Measurements from ENCODE around the gene DNAL4.

Gene DNAL4

DNA sequence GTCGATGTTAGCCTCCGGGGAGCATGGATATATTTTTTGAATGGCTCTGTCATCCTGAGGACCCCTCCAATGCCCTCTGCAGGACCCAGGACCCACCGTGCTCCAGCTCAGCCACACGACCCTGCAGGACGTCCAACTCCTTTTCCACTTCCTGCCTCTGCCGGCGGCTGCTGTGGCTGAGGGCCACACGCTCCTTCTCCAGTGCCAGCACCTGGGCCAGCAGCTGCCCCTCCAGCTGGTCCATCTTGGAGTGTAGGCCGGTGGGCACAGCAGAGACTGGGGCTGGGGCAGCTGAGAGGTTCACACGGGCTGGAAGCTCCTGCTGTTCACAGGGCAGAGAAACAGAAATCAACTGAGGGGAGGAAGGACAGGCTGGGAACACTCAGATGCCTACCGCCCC is 34.2 kb upstream of the DNAL4 start:
- DNase-seq (ENCODE audit: low spot score), result no peak
- TF ChIP-seq, protein P1, sequence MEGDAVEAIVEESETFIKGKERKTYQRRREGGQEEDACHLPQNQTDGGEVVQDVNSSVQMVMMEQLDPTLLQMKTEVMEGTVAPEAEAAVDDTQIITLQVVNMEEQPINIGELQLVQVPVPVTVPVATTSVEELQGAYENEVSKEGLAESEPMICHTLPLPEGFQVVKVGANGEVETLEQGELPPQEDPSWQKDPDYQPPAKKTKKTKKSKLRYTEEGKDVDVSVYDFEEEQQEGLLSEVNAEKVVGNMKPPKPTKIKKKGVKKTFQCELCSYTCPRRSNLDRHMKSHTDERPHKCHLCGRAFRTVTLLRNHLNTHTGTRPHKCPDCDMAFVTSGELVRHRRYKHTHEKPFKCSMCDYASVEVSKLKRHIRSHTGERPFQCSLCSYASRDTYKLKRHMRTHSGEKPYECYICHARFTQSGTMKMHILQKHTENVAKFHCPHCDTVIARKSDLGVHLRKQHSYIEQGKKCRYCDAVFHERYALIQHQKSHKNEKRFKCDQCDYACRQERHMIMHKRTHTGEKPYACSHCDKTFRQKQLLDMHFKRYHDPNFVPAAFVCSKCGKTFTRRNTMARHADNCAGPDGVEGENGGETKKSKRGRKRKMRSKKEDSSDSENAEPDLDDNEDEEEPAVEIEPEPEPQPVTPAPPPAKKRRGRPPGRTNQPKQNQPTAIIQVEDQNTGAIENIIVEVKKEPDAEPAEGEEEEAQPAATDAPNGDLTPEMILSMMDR (IDR thresholded peaks at IDR 0.05), result no peak
- H3K4me3 ChIP-seq, result no peak overlapping the region
- H3K27ac ChIP-seq, result no peak overlapping the region

DNA sequence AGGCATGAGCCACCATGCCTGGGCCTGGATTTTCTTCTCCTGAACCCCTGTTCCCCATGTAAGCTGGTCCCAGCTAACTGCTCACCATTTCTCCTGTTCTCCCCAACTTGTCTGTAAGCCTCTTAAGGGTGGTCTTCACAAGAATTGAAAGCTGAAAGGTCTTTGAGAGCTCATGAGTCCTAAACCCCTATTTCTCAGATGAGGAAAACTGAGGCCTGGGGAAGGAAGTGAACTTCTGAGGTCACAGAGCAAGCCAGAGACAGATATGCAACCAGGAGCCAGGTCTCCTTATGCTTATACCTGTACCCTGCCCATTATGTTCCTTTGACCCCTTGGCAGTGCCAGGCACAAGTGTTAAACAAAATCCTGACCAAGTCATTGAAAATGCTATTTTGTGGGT is 33.6 kb upstream of the DNAL4 start:
- TF ChIP-seq, protein P1 (IDR thresholded peaks at IDR 0.05), result no peak
- no peak for DNase-seq (ENCODE audit: low spot score)
- Histone ChIP-seq H3K4me3 (no peak overlapping the region), H3K27ac (no peak overlapping the region)

DNA sequence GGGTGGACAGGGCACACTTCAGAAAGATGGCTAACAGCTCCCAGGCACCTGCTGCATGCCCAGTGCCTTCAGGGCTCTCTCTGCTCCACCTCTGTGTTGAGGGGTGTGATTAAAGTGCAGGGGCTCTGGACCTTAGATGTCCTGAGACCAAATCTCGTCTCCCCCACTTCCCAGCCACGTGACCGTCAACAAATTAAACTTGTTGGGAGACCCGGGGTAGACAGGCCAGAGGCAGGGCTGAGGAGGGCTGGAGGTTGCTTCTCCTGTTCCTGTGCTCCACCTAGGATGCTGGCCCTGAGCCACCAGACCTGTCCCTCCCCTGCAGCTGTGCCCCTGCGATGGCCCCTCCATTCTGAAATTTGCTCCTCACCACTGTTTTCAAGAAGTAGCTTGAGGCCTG is 32.9 kb upstream of the DNAL4 start:
- TF ChIP-seq, protein P1 (IDR thresholded peaks at IDR 0.05), result no peak
- H3K4me3 ChIP-seq, result no peak overlapping the region
- no peak overlapping the region for H3K27ac ChIP-seq
- DNase-seq (ENCODE audit: low spot score), result no peak

DNA sequence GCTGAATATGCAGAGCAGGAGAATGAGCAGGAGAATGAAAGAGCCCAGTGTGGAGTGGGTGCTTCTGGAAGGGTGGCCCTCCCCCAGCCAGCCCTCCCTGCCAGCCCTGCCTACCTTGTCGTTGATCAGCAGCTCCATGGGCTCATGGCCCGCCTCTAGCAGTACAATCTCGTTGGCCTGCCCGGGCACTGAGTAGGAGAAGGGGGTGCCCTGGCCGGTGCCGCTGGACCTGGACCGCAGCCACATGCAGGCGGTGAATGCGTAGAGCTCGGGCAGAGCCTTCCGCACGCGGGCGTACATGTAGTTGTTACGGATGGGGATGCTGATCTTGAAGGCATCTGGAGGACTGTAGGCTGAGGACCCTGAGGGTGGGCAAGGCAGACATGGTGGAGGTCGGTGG is 32.4 kb upstream of the DNAL4 start:
- TF ChIP-seq, protein P1 (IDR thresholded peaks at IDR 0.05), result no peak
- Histone ChIP-seq H3K4me3 (no peak overlapping the region), H3K27ac (no peak overlapping the region)
- DNase-seq (ENCODE audit: low spot score), result no peak

DNA sequence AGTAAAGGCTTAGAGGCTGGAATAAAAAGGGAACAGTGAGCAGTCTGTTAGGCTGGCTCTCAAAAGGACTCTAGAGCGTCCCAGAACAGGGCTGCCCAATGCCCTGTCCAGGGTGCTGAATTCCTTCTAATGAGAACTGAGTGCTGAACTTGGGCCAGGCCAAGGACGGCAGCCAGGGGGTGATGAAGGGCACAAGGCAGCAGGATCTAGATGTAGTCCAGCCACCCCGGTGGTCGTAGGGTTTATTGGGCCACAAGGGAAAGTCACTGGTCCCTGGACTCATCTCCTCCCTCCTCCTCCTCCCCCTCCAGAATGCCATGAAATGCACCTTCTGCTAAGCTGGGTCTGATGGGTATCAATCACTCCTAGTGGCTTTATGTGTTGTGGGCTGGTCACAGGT is 30.6 kb upstream of the DNAL4 start:
- Histone ChIP-seq H3K27ac (no peak overlapping the region), H3K4me3 (no peak overlapping the region)
- no peak for DNase-seq (ENCODE audit: low spot score)
- TF ChIP-seq, protein P1 (IDR thresholded peaks at IDR 0.05), result no peak

DNA sequence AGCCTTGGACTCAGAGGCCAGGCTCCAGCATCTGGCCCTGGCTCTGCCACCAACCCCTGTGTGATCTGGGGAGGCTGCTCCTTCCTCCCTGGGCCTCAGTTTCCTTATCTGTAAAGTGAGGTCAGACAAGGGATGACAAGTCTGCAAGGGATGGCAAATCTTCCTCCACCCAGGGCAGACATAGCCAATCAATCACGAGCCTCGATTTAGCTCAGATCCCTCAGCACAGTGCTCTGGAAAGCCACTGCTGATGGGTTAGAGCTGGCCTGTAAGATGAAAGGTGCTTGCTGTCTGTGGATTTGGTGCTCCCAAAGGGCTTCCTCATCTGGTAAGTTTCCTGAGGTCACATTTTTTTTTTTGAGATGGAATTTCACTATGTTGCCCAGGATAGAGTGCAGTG is 29.7 kb upstream of the DNAL4 start:
- TF ChIP-seq, protein P1 (IDR thresholded peaks at IDR 0.05), result no peak
- DNase-seq (ENCODE audit: low spot score), result no peak
- Histone ChIP-seq H3K4me3 (no peak overlapping the region), H3K27ac (no peak overlapping the region)

DNA sequence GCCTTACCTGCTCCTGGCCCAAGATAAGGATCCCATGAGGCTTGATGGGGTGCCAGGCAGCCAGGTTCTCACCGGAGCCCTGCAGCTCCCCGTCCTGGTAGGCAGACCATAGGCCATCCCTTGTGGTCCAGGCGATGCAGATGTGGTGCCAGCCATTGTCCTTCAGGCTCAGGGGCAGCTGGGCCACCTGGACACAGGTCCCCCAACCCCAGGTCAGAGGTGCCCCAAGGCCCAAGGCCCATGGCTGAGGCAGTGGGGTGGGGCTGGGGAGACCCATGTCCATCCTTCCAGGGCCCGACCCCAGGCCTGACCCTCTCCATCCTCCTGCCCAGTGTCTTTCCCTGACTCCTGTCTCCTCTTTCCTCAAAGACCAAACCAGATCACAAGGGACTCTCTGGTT is 29.1 kb upstream of the DNAL4 start:
- no peak overlapping the region for H3K4me3 ChIP-seq
- H3K27ac ChIP-seq, result no peak overlapping the region
- TF ChIP-seq, protein P1 (IDR thresholded peaks at IDR 0.05), result no peak
- no peak for DNase-seq (ENCODE audit: low spot score)
